ENCODE data around the gene HS6ST3.

GRCh38 chr13:96112936-96113335 is 23.0 kb downstream of the HS6ST3 start:
- TF ChIP-seq EZH2phosphoT487 (IDR thresholded peaks at IDR 0.05; ENCODE audit: low read depth, severe bottlenecking, unreplicated experiment) = no peak
- TF ChIP-seq, protein P1, sequence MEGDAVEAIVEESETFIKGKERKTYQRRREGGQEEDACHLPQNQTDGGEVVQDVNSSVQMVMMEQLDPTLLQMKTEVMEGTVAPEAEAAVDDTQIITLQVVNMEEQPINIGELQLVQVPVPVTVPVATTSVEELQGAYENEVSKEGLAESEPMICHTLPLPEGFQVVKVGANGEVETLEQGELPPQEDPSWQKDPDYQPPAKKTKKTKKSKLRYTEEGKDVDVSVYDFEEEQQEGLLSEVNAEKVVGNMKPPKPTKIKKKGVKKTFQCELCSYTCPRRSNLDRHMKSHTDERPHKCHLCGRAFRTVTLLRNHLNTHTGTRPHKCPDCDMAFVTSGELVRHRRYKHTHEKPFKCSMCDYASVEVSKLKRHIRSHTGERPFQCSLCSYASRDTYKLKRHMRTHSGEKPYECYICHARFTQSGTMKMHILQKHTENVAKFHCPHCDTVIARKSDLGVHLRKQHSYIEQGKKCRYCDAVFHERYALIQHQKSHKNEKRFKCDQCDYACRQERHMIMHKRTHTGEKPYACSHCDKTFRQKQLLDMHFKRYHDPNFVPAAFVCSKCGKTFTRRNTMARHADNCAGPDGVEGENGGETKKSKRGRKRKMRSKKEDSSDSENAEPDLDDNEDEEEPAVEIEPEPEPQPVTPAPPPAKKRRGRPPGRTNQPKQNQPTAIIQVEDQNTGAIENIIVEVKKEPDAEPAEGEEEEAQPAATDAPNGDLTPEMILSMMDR (IDR thresholded peaks at IDR 0.05; ENCODE audit: poor library complexity) = no peak

Data from hepatocyte (in vitro differentiated cells).